Activated CD8-positive, alpha-beta memory T cell treated with anti-CD3 and anti-CD28 coated beads for 36 hours (primary cell): ENCODE measurements around the gene ZNF500. TPM values are rescaled to one million over a fixed set of nuclear protein-coding genes. Genes with fewer than 3 reads are reported as not detected.
"Not testable (repeated sequence)": the region's sequence is repeated elsewhere in the genome, so short reads cannot be mapped to it uniquely, and the experiment has no call there.

ENCODE experiments used
- CTCF ChIA-PET: fragments of 350-600 bp; sonication (Branson Sonifier 250); formaldehyde crosslinking; loops from one replicate; lab custom pipeline; 2021; ENCODE audit warnings: antibody characterized with exemption; lab: Charles Lee
- POLR2A ChIA-PET: fragments of 350-600 bp; sonication (Branson Sonifier 250); formaldehyde crosslinking; loops from one replicate; lab custom pipeline; 2021; ENCODE audit warnings: antibody characterized with exemption; lab: Charles Lee
- total RNA-seq, 2 experiments: library from RNA; stranded (reverse); gene quantifications; one replicate each; pipeline ENCODE4 v1.2.3, GENCODE V29; 2021

The ZNF500 gene
- total RNA-seq, 2 experiments from 2014 or later, result 10.0 to 12.0 TPM

- ChIA-PET POLR2A (interaction anchor here (0.6 kb wide), 1 partner anchor 18 kb away, joined by 3 read pairs; no protein-coding TSS in a partner anchor), CTCF (no interaction called here)
These were observed 31.5 kb upstream of the ZNF500 start for GRCh38 chr16:4798456-4798855.

DNA sequence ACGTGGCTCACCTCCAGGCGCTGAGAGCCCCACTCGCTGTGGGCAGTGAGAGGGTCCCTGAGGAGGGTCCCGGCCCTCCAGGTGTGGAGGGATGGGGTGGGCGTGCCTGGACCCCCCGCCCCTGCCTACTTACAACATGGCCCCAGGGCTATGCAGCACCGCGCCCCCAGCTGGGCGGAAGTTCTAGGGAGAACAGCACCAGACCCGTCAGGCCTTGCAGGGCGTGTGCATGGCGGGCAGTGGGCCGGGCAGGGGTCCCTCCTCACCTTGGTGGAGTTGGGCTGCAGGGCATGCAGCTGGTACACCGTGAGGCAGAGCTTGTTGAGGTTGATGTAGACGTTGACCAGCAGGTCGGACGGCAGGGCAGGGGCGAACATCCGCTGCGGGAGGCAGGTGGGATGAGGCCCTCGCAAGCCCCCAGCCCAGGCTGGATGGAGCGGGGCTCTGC lies 30.9 kb upstream of the ZNF500 start:
- POLR2A ChIA-PET, result interaction anchor here (0.6 kb wide), 1 partner anchor 17 kb away, joined by 3 read pairs; no protein-coding TSS in a partner anchor
- CTCF ChIA-PET, result no interaction called here

DNA sequence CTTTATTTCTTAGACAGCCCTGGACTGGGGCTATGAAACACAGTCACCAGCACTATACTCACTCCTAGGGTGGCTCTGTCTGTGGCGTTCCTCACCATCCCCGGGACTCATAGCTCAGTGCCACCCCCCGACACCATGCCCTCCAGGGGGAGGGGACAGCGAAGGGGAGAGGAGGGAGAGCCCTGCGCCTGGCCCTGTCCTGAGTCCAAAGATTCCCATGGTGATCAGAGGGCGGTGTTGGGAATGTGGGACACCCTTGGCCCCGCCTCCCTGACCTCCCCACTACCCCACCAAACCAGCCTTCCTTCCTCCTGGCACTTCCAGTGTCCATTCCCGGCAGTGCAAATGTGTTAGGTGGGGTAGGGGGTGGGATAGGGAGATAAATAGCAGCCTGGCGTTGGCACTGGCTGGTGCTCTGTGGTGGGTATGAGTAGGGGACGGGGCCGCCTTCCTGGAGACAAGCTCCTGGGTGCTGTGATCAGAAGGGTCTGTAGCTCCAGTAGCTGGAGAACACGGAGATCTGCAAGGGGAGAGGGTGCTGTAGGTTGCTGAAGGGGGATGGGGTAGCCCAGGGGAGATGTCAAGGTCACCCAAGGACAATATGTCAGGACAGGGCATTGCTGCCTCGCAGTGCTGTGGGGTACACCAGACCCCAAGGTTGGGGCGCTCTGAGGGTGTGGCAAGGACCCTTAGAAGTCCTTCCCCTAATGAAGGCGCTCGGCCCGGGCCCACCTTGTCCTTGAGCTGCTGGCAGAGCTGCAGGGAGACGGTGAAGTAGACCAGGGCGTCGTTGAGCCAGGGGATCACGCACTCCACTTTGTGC lies 30.2 kb upstream of the ZNF500 start:
- ChIA-PET POLR2A (no interaction called here), CTCF (no interaction called here)

DNA sequence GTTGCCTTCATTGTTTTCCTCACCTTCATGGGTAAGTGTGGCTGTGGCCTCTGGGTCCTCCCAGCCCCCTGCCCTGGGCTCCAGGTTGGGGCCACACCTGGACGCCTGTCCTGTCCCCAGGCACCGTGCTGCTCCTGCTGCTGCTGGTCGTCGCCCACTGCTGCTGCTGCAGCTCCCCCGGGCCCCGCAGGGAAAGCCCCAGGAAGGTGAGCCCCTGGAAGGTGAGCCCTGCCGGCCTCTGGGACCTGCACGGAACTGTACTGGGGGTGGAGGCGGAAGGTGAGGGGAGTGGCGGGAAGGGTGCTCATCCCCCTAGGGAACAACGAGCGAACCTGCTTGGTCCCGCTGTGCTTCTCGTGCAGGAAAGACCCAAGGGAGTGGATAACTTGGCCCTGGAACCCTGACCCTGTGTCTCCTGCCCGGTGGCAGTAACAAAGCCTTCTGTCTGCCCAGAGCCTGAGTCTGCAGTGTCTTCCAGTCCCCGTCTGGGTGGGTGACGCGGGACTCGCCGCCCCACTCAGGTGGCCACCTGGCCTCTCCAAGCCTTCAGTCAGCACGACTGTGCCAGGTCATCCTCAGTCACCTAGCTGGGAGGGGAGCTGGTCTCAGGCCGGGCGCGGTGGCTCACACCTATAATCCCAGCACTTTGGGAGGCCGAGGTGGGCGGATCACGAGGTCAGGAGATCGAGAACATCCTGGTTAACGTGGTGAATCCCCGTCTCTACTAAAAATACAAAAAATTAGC lies 29.0 kb upstream of the ZNF500 start:
- ChIA-PET CTCF (no interaction called here), POLR2A (no interaction called here)

DNA sequence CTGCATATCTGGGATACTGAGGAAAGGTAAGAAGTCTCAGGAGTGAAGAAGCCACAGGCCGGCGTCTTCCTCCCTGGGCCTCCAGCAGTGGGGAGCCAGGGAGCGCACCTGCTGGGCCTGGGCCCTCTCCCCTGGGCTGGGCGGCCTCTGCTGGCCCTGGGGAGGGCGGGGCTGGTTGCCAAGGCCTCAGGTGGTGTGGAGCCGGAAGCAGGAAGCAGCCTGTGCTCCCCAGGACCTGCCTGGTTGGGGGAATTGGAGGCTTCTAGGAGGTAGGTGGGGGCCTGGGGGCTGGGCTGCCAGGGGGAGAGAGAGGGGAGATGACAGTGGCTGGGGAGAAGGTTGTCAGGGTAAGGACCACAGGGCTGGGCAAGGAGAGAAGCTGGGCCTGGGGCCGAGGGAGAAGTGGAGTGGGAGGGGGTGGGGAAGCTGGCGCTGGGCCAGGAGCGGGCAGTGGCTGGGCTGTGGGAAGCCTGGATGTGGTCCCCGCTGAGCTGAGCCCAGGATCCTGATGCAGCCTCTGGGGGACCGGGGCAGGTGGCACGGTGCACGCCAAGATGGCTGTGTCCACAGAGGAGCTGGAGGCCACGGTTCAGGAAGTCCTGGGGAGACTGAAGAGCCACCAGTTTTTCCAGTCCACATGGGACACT lies 28.3 kb upstream of the ZNF500 start, which contains the start of gene SMIM22:
Gene SMIM22 (plus strand): TSS at position 189 of the 647 bp plus-strand sequence. CDS start 366 bp downstream, at position 555.
- CTCF ChIA-PET, result no interaction called here
- POLR2A ChIA-PET, result no interaction called here

GRCh38 chr16:4792951-4793513 lies 26.1 kb upstream of the ZNF500 start:
- ChIA-PET POLR2A (no interaction called here), CTCF (interaction anchor here (0.6 to 0.7 kb wide), 2 partner anchors 61 to 140 kb away, joined by 3 to 6 read pairs; no protein-coding TSS in a partner anchor)

- ChIA-PET CTCF (no interaction called here), POLR2A (no interaction called here)
These were observed 23.9 kb upstream of the ZNF500 start for GRCh38 chr16:4790871-4791270.

DNA sequence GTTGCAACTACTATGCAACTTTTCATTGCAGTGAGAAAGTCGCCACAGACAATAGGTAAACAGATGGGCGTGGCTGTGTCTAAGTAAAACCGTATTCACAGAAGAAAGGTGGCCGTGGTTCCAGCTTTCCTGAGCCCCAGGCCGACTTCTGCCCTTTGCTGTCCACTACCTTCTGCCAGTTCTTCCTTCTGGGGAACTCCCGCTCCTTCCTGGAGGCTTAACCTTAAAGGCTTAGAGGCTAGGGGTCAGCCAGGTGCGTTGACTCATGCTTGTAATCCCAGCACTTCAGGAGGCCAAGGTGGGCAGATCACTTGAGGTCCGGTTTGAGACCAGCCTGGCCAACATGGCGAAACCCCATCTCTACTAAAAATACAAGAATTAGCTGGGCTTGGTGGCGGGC lies 23.3 kb upstream of the ZNF500 start:
- ChIA-PET POLR2A (no interaction called here), CTCF (no interaction called here)

DNA sequence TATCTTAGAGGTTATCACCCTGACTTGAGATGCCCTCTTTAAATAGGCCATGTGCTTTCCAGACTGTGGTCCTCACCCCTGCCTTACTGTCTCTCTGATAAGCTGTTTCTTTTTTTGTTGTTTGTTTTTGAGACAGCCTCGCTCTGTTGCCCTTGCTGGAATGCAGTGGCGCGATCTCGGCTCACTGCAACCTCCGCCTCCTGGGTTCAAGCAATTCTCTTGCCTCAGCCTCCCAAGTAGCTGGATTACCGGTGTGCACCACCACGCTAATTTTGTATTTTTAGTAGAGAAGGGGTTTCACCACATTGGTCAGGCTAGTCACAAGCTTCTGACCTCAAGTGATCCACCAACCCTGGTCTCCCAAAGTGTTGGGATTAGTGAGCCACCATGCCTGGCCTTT lies 21.9 kb upstream of the ZNF500 start:
- ChIA-PET POLR2A (no interaction called here), CTCF (no interaction called here)

DNA sequence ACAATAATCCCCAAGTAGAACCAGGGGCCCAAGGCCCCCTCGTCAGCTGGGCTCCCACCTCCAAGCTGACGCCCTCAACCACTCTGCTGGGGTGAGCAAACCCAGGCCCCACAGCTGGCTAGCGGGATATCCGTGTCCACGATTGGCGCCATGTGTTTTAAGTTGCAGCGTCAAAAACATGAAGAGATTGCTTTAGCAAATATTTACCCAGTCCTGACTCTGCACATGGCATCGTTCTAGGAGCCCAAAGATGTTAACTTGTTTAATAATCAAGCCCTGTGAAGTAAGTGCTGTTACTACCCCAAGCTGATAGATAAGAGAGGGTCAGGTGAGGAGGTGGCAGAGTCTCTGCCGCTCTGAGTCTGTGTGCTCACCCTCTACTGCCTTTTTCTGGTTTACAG lies 21.5 kb upstream of the ZNF500 start:
- ChIA-PET POLR2A (no interaction called here), CTCF (no interaction called here)

DNA sequence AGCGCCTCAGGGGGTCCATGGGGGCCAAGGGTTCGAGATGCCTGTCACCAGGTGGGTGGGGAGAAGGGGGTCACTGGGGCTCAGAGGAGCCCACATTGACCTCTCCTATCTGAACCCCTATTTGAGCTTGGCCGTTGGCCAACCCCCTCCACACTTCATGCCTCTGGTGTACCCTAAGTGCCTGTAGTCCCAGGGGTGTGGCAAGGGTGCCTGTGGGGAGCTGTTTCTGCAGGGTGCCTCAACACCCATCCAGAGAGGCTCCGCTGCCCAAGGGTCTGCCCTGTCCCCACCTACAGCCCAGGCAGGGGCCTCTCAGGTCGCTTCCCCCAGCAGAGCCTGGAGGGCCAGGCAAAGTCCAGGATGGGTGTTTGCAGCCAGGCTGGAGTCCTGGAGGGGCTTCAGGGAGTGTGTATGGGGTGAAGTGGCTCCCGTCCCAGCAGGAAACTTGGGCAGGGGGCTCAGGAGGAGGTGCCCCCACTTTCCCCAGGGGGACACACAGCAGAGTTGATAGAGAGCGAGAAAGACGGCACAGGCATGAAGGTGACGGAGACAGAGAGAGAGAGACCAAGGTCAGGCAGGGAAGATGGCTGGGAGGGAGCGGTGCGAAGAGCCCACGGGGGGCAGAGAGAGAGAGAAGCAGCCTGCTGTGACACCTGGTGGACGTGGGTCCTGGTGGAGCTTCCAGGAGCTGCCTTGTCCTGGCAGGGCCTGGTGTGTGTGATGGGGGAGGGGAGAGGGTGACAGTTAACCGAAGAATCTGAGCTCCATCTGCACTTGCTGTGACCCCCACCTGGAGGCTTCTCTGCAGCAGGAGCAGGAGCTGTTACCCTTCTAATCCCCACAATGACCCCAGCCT lies 20.9 kb upstream of the ZNF500 start, which contains the start of gene SEPTIN12:
Gene SEPTIN12 (minus strand): TSS at position 719 of the 856 bp plus-strand sequence. CDS start 700 bp downstream, at position 19.
- ChIA-PET POLR2A (no interaction called here), CTCF (no interaction called here)

GRCh38 chr16:4787068-4787467 lies 20.1 kb upstream of the ZNF500 start:
- CTCF ChIA-PET, result no interaction called here
- POLR2A ChIA-PET, result no interaction called here

DNA sequence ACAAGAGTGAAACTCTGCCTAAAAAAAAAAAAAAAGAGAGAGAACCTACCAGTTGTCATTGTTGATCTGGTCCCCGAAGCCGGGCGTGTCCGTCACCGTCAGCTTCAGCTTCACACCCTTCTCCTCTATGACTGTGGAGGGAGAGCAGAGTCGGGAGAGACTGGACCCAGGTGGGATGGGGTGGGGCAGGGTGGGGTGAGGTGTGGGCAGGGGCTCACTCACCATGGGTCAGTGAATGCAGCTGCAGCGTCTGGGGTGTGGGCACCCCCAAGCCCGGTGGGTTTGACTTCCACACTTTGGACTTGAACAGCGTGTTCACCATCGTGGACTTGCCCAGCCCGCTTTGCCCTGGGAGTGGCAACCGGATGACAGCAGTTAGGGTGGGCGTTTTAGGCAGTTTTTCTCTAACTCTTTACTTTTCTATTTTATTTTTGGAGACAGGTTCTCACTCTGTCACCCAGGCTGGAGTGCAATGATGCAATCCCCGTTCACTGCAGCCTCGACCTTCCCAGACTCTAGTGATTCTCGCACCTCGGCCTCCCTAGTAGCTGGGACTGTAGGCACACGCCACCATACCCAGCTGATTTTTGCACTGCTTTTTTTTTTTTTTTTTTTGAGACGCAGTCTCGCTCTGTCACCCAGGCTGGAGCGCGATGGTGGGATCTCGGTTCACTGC lies 18.9 kb upstream of the ZNF500 start:
- ChIA-PET CTCF (interaction anchor here (0.7 kb wide), 1 partner anchor 268 kb away, joined by 3 read pairs; no protein-coding TSS in a partner anchor), POLR2A (no interaction called here)

GRCh38 chr16:4784444-4784987 lies 17.6 kb upstream of the ZNF500 start:
- CTCF ChIA-PET, POLR2A ChIA-PET: not testable (repeated sequence)

DNA sequence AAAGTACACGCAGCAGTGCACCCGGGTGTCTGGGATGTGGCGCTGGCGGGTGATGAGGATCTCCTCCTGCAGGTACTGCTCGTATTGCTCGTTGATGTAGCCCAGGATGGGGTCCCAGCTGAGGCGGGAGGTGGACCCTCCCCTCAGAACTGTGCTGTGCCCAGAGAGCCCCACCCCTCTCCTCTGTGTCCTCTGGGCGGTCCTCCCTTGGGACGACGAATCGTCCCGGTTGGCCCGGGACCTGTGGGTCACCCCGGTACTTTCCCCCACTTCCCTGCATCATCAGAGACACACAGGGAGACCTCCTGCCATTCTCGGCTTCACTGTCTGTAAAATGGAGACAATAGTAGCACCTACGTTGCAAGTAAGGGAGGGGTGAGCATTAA lies 17.0 kb upstream of the ZNF500 start:
- ChIA-PET POLR2A (no interaction called here), CTCF (no interaction called here)

DNA sequence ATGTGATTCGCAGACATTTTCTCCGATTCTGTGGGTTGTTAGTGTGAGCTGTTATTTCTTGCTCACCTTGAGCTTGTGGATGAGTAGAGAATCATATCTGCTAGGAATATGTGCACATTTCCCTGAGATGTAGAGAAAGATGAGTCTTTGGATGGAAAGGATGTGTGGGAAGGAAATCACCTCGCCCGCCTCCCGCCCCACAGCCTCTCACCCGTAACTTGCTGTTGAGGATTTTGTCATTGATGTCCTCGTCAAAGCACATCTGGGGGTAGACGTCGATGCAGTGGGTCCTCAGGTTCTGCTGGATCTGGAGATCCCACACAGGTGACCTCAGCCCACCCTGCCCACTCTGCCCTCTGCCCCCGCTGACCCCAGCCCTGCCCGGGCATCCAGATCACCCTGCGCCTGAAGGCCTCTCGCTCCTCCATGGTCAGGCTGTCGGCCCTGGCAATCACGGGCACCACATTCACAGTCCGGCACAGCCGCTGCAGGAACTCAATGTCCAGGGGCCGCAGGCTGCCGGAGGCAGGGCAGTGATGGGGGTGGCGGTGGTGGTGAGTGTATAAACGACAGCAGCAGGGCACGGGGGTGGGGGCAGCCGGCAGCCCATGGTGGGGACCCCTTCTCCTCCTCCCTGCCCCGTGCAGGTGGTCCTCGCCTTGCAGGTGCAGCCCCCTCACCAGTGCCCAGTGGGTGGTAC lies 16.4 kb upstream of the ZNF500 start:
- ChIA-PET POLR2A (no interaction called here), CTCF (no interaction called here)

GRCh38 chr16:4780235-4780634 lies 13.3 kb upstream of the ZNF500 start:
- CTCF ChIA-PET, result no interaction called here

More at GRCh38 chr16:4780235-4780634, 13.3 kb upstream of the ZNF500 start:
- POLR2A ChIA-PET, result no interaction called here
